ENCODE results near the gene PPP1R1A.

DNA sequence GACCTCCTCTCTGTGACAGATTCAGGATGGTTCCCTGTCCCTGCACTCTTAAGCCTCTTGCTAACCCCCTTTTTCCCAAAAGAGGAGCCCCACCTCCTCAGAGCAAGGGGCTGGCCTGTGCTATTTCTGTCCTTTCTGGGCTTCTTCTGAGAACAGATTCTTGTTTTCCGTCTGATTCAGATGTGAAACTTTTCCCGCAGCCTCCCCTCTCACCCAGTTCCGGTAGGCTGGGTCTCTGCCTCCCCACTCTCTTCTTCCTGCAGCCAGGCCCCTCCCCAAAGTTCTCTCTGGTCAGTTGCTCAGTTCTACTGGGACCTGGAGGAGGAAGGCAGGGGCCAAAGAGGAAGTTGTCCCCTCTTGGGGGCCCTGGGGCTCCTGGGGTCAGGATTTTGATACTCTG is 27.3 kb downstream of the PPP1R1A start:
- TF ChIP-seq, protein P1, sequence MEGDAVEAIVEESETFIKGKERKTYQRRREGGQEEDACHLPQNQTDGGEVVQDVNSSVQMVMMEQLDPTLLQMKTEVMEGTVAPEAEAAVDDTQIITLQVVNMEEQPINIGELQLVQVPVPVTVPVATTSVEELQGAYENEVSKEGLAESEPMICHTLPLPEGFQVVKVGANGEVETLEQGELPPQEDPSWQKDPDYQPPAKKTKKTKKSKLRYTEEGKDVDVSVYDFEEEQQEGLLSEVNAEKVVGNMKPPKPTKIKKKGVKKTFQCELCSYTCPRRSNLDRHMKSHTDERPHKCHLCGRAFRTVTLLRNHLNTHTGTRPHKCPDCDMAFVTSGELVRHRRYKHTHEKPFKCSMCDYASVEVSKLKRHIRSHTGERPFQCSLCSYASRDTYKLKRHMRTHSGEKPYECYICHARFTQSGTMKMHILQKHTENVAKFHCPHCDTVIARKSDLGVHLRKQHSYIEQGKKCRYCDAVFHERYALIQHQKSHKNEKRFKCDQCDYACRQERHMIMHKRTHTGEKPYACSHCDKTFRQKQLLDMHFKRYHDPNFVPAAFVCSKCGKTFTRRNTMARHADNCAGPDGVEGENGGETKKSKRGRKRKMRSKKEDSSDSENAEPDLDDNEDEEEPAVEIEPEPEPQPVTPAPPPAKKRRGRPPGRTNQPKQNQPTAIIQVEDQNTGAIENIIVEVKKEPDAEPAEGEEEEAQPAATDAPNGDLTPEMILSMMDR (conservative IDR thresholded peaks at IDR 0.05; ENCODE audit: low read length): no peak
- no peak for TF ChIP-seq EZH2phosphoT487 (IDR thresholded peaks at IDR 0.05; ENCODE audit: borderline replicate concordance, low read depth, low read length)

Measured in OCI-LY7 (cell line).